HCT116 (cell line): ENCODE data around the gene PARVB.
"Not testable (repeated sequence)": the region's sequence is repeated elsewhere in the genome, so short reads cannot be mapped to it uniquely, and the experiment has no call there.

Experiments
- ATF3 ChIP-seq: IDR thresholded peaks from 2 replicates; pipeline ENCODE4 v1.6.1; 2012
- CEBPB ChIP-seq: IDR thresholded peaks from 2 replicates; pipeline ENCODE4 v1.6.1; 2012; ENCODE audit warnings: low read depth
- CTCF ChIP-seq, 3 experiments: fragments of 200-600 bp in 1 of 3; sonication (generic) in 1 of 3; IDR thresholded peaks in 2 of 3; conservative IDR thresholded peaks in 1 of 3; 2 replicates each; pipeline ENCODE4 v1.5.1; 2012 to 2017; ENCODE audit warnings: low read depth in 2 of 3, low read length in 2 of 3, antibody characterized with exemption in 1 of 3, borderline replicate concordance in 1 of 3, control low read depth in 1 of 3, mild to moderate bottlenecking in 1 of 3, mixed read lengths in 1 of 3, mixed run types in 1 of 3, moderate library complexity in 1 of 3; ENCODE audit not compliant: insufficient read depth in 1 of 3
- EZH2 ChIP-seq: fragments of 200-600 bp; sonication (generic); IDR thresholded peaks from 2 replicates; pipeline ENCODE4 v1.6.1; 2017; ENCODE audit warnings: antibody characterized with exemption, mixed run types
- EZH2phosphoT487 ChIP-seq: fragments of 200-600 bp; IDR thresholded peaks from 2 replicates; pipeline ENCODE4 v1.6.1; 2018; ENCODE audit warnings: antibody characterized with exemption, borderline replicate concordance
- JUND ChIP-seq: IDR thresholded peaks from 2 replicates; pipeline ENCODE4 v1.6.1; 2012
- POLR2A ChIP-seq: IDR thresholded peaks from 2 replicates; pipeline ENCODE4 v1.7.0; 2011; ENCODE audit warnings: borderline replicate concordance; ENCODE audit not compliant: insufficient read depth, insufficient read length; ENCODE audit errors: extremely low read depth
- REST ChIP-seq: IDR thresholded peaks from 2 replicates; pipeline ENCODE4 v1.6.1; 2012; ENCODE audit warnings: low read depth
- YY1 ChIP-seq: IDR thresholded peaks from 2 replicates; pipeline ENCODE4 v1.6.1; 2011; ENCODE audit warnings: low read length, low read depth, moderate library complexity, mild to moderate bottlenecking; ENCODE audit not compliant: insufficient replicate concordance; ENCODE audit errors: extremely low read depth
- ZFX ChIP-seq: fragments of 450-650 bp; IDR thresholded peaks from 2 replicates; pipeline ENCODE4 v1.6.1; 2017
- TF ChIP-seq, protein P1 (sequence below): IDR thresholded peaks from 2 replicates; pipeline ENCODE4 v1.6.1; 2012

DNA sequence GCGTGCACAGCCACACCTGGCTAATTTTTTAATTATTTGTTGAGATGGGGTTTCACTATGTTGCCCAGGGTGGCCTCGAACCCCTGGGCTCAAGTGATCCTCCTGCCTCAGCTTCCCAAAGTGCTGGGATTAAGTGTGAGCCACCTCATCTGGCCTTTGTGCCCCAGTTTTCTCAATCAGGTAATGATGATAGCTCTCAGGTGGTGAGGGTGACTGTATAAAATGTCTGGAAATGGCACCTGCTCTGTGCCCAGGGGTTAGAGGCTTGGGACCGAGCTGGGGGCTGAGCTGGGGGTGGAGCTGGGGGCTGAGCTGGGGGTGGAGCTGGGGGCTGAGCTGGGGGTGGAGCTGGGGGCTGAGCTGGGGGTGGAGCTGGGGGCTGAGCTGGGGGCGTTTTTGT is 32.5 kb downstream of the PARVB start:
- not testable (repeated sequence) for TF ChIP-seq YY1; ATF3; CTCF (IDR thresholded peaks at IDR 0.05 in 2 of 3, conservative IDR thresholded peaks at IDR 0.05 in 1 of 3; ENCODE audit: borderline replicate concordance in 1 of 3, insufficient read depth in 1 of 3, low read depth in 2 of 3, low read length in 2 of 3); ZFX; EZH2; EZH2phosphoT487; REST; JUND; CEBPB; POLR2A
- TF ChIP-seq, protein P1, sequence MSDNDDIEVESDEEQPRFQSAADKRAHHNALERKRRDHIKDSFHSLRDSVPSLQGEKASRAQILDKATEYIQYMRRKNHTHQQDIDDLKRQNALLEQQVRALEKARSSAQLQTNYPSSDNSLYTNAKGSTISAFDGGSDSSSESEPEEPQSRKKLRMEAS, result not testable (repeated sequence)
